ENCODE results near the gene SARDH.

DNA sequence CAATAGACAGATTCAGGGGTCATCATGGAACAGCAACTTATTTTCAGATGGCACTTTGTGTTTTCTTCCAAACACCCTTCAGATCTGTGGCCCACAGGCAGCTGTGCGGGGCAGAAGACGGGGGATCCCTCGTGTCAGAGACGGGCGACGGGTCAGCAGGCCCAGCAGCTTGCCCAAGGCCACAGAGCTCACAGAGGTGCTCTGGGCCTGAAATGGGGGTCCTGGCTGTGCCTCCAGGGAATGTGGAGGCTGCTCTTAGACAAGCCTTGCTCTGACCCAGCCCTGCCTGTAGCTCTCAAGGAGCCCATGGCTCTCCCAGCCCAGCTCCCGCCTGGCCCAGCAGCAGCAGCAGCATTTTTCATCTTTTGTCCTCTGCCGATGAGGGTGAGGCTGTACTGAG is 40.9 kb upstream of the SARDH start:
- TF ChIP-seq, protein P1, sequence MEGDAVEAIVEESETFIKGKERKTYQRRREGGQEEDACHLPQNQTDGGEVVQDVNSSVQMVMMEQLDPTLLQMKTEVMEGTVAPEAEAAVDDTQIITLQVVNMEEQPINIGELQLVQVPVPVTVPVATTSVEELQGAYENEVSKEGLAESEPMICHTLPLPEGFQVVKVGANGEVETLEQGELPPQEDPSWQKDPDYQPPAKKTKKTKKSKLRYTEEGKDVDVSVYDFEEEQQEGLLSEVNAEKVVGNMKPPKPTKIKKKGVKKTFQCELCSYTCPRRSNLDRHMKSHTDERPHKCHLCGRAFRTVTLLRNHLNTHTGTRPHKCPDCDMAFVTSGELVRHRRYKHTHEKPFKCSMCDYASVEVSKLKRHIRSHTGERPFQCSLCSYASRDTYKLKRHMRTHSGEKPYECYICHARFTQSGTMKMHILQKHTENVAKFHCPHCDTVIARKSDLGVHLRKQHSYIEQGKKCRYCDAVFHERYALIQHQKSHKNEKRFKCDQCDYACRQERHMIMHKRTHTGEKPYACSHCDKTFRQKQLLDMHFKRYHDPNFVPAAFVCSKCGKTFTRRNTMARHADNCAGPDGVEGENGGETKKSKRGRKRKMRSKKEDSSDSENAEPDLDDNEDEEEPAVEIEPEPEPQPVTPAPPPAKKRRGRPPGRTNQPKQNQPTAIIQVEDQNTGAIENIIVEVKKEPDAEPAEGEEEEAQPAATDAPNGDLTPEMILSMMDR (IDR thresholded peaks at IDR 0.05): no peak
- no peak for TF ChIP-seq POLR2A (IDR thresholded peaks at IDR 0.05)
